Lower leg skin (tissue), 3 donors: ENCODE measurements around the gene PCDHGB6.

Experiments
- CTCF ChIP-seq, 3 donors: fragments of 450-650 bp; IDR thresholded peaks; one replicate each; pipeline ENCODE4 v1.5.1; 2016; ENCODE audit warnings: antibody characterized with exemption in 3 of 3, mild to moderate bottlenecking in 3 of 3, moderate library complexity in 2 of 3
- POLR2A ChIP-seq, 2 donors: fragments of 450-650 bp; IDR thresholded peaks; one replicate each; pipeline ENCODE4 v1.6.1; 2016 to 2017; ENCODE audit warnings: antibody characterized with exemption in 2 of 2, mild to moderate bottlenecking in 1 of 2, moderate library complexity in 1 of 2

- no peak for TF ChIP-seq CTCF (IDR thresholded peaks at IDR 0.05)
- no peak for TF ChIP-seq POLR2A (IDR thresholded peaks at IDR 0.05)
These were observed 43.7 kb upstream of the PCDHGB6 start, which contains the start of gene PCDHGA5 for GRCh38 chr5:141363952-141364660.
